HG03103 (cell line): ENCODE measurements around the gene EMP2.

Experiments
- ATAC-seq: cut with Tn5 transposase; IDR thresholded peaks from one replicate; pipeline ENCODE4 v1.9.1; 2021; ENCODE audit warnings: low read depth; ENCODE audit not compliant: unreplicated experiment

Gene EMP2

GRCh38 chr16:10610499-10611184 is 30.2 kb upstream of the EMP2 start:
- no peak for ATAC-seq

GRCh38 chr16:10609402-10609774 is 29.0 kb upstream of the EMP2 start:
- no peak for ATAC-seq

- no peak for ATAC-seq
These were observed 28.4 kb upstream of the EMP2 start for GRCh38 chr16:10608687-10609401.

GRCh38 chr16:10607157-10607556 is 26.8 kb upstream of the EMP2 start:
- ATAC-seq: no peak

- no peak for ATAC-seq
These were observed 26.2 kb upstream of the EMP2 start for GRCh38 chr16:10606607-10607006.

- no peak for ATAC-seq
These were observed 25.2 kb upstream of the EMP2 start for GRCh38 chr16:10605636-10606035.

GRCh38 chr16:10601444-10602408 is 21.3 kb upstream of the EMP2 start:
- no peak for ATAC-seq

GRCh38 chr16:10600782-10601443 is 20.5 kb upstream of the EMP2 start:
- ATAC-seq: no peak

- ATAC-seq: no peak
These were observed 19.2 kb upstream of the EMP2 start for GRCh38 chr16:10599626-10600025.

- ATAC-seq: no peak
These were observed 17.8 kb upstream of the EMP2 start for GRCh38 chr16:10598157-10598556.

- no peak for ATAC-seq
These were observed 16.8 kb upstream of the EMP2 start for GRCh38 chr16:10597187-10597601.

- ATAC-seq: no peak
These were observed 14.0 kb upstream of the EMP2 start for GRCh38 chr16:10594312-10594950.

- no peak for ATAC-seq
These were observed 12.2 kb upstream of the EMP2 start for GRCh38 chr16:10592611-10593010.

GRCh38 chr16:10590342-10590741 is 9.9 kb upstream of the EMP2 start:
- no peak for ATAC-seq

GRCh38 chr16:10589109-10589508 is 8.7 kb upstream of the EMP2 start:
- no peak for ATAC-seq

- no peak for ATAC-seq
These were observed 7.2 kb upstream of the EMP2 start for GRCh38 chr16:10587622-10588021.

- no peak for ATAC-seq
These were observed 4.6 kb upstream of the EMP2 start for GRCh38 chr16:10584981-10585438.

GRCh38 chr16:10583269-10583668 is 2.9 kb upstream of the EMP2 start:
- ATAC-seq: no peak

GRCh38 chr16:10581507-10581906 is 1.1 kb upstream of the EMP2 start:
- ATAC-seq: no peak

- no peak for ATAC-seq
These were observed 467 bp upstream of the EMP2 start for GRCh38 chr16:10580883-10581247.
